GM12892 (cell line): ENCODE measurements around the gene MMS22L.

Experiments
- POLR2A ChIP-seq: IDR thresholded peaks from 2 replicates; pipeline ENCODE4 v1.6.1; 2011; ENCODE audit warnings: low read depth, low read length, control low read depth
- TAF1 ChIP-seq: IDR thresholded peaks from 2 replicates; pipeline ENCODE4 v1.6.1; 2011; ENCODE audit warnings: low read depth, mild to moderate bottlenecking, control low read depth, low read length, borderline replicate concordance

DNA sequence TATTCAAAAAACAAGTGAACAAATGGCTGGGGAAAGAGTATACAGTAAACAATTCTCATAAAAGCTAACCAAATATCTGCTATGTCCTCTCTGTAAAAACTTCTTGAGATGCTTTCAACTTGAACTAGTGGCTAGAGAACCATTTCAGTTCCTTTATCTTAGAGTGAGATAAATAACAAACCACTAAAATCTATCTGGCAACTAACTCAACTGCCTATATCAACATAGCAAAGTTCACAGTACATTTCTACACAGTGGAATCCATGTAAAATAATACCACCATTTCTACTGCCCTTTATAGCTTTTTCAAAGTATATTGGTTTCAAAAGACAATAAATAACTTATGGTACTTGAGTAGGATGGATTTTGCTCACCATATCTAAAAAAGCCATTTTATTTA is 95.1 kb downstream of the MMS22L start:
- TF ChIP-seq POLR2A (no peak), TAF1 (no peak)
